OCI-M2 (cell line): Measurements from ENCODE around the gene APH1A.
"Not testable (repeated sequence)": the region's sequence is repeated elsewhere in the genome, so short reads cannot be mapped to it uniquely, and the experiment has no call there.

Source experiments
- DNase-seq: peaks from one replicate; lab custom pipeline; 2025; ENCODE audit not compliant: unreplicated experiment; lab: John Stamatoyannopoulos, UW

The APH1A gene

DNA sequence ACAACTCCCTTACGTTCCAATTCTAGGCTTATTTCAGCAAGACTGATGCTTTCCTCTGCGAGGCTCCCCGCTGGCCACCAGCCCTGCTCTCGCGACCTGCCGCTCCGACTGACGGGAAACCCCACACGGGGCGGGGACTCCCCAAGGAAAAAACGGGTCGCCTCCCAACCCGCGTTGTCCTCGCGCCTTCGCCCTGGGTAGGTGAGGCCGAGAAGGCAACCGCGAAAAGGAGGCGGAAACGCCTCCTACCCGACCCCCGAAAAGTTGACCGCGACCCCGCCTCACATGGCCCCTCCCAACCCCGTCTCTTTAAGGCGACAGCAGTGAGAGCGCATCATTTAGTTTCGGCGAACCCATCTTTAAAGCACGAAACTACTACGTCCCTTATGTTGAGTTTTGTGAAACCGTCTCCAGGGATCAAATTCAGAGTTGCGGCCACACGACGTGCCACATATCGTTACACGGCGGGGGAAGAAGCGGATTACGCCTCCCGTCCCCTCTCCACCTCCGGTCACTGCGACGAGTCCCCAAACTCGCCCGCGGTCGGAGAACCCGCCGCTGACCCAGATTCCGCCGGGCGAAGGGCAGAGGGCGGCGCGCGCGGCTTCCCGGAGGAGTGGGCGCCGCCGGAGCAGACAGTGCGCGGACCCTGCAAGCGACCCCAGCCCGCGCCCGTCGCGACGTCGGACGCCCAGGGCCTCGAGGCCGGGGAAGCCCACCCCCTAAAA, 34.1 kb downstream of the APH1A start:
- DNase-seq: no peak

DNA sequence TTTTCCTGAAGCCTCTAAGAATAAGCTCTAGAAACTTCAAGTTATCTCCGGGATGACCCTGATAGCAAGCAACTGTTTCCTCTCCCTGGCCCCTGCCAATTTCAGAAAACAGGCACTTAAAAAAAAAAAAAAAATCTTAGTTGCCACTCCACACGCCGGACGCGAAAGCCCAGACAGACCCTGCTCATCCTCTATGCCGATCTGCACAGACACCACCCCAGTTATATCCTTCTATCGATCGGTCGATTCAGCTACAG, 34.6 kb downstream of the APH1A start:
- DNase-seq: no peak

DNA sequence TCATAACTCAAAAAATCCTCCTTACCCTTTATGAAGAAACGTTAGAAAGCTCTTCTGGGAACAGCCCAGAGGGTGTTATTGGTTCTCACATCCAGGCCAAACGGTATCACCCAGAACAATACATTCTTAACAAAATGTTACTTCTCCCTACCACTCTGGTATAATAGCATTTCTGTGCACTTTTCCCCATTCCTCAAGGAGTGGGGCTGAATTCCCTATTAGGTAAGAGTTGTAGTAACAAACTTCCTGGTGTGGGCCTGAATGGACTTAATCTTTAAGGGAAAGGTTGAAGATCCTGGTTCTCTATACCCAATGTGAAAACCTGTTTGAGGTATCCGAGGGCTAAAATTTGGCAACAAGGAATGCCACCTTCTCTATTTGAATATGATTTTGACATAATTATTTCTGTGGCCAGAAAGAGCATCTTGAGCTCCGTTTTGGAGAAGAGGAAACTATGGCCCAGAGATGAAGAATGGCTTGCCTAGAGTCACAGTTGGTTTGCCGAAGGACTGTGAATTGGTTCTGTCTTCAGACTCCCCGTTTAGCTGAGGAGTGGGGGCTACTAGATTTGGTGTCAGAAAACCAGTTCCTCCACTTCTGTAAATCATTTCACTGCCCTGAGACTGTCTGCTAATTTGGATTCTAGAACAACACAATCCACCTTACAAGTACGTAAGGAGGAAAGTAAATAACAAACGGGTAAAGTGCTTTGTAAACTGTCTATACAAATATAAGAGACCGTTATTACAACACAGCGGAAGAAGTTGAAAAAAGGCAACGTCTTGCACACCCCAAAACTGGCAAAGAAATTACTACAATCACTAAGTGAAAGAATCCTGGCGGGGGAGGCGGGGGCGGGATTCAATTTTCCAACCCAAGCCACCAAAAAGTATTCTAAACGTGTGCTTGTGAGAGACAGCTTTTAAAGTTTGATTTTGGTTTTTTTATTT, 35.2 kb downstream of the APH1A start:
- no peak for DNase-seq

DNA sequence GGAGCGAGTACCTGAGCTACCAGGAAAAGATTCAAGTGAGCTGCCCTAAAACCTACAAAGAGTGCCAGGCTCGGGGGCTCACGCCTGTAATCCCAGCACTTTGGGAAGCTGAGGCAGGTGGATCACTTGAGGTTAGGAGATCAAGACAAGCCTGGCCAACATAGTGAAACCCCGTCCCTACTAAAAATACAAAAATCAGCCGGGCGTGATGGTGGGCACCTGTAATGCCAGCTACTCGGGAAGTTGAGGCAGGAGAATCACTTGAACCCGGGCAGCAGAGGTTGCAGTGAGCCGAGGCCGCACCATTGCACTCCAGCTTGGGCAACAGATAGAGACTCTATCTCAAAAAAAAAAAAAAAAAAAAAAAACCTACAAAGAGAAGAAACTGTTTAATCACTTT, 35.9 kb downstream of the APH1A start:
- not testable (repeated sequence) for DNase-seq

DNA sequence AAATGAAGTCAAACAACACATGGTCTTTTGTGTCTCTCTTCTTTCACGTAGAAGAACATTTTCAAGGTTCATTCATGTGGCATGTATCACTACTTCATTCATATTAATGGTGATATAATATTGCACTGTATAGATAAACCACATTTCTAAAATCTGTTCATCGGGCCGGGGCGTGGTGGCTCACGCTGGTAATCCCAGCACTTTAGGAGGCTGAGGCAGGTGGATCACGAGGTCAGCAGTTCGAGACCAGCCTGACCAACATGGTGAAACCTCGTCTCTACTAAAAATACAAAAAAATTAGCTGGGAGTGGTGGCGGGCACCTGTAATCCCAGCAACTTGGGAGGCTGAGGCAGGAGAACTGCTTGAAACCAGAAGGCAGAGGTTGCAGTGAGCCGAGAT, 40.6 kb downstream of the APH1A start:
- DNase-seq: not testable (repeated sequence)

DNA sequence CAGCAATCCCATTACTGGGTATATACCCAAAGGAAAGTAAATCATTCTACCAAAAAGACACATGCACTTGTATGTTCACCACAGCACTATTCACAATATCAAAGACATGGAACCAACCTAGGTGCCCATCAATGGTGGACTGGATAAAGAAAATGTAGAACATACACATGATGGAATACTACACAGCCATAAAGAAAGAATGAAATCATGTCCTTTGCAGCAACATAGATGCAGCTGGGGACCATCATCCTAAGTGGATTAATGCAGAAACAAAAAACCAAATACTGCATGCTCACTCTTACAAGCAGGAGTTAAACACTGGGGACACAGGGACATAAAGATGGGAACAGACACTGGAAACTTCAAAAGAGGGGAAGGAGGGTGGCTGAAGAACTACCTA, 41.6 kb downstream of the APH1A start:
- no peak for DNase-seq

DNA sequence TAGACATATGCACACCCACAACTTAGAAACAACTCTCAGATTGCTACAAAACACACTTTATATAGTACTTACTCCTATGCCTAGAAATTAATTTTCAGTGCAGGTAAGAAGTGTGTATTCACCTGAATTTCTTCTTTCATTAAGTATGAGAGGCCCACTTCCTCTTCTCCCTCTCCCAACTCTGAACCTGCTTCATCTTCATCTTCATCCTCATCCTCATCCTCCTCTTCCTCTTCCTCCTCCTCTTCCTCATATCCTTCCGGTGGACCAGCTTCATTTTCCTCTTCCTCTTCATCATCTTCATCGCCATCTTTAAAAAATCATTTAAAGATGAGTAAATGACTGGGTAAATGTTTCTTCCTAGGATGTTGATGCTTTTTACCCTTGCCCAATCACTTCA, 42.3 kb downstream of the APH1A start:
- no peak for DNase-seq

DNA sequence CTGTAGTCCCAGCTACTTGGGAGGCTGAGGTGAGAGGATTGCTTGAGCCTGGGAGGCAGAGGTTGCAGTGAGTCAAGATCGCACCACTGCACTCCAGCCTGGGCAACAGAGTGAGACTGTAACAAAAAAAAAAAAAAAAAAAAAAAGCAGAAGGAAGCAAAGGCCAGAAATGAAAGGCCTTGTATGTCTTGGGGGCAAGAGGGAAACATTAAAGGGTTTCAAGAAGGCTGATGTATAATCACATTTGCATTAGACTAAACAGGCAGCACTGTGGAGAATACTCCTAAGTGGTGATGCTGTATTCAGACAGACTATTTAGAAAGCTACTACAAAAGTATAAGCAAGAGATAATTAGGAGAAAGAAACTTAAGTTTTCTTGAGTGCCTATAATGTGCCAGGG, 43.3 kb downstream of the APH1A start:
- no peak for DNase-seq

DNA sequence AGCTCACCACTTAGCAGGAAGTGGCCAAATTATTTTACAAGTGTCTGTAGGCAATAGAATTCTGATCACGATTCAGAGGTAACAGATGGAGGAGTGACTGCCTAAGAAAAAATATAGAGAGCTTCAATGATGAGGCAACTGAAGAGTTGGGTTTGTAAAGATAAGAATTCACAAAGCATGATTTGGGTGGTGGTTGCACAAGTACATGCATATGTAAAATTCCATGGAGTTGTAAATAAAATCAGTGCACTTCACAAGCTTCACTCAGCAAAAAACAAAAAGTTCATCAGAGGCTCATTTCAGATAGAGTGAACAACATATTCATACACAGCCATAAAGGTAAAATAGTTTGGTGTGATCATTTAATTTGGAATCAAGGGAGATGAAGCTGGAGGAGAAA, 43.8 kb downstream of the APH1A start:
- no peak for DNase-seq

DNA sequence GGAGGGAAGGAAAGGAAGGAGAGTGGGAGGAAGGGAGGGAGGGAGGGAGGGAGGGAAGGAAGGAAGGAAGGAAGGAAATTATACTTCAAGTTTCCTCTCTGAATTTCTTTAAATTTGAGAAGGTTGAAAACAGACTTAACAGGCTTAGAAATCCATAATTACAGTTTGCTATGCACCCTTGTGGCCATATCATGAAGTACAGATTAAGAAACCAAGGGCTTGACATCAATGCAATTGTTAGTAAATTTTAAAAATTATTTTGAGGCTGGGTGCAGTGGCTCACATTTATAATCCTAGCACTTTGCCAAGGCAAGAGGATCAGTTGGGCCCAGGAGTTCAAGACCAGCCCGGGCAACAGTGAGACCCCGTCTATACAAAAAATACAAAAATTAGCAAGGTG, 47.3 kb downstream of the APH1A start:
- DNase-seq: no peak

DNA sequence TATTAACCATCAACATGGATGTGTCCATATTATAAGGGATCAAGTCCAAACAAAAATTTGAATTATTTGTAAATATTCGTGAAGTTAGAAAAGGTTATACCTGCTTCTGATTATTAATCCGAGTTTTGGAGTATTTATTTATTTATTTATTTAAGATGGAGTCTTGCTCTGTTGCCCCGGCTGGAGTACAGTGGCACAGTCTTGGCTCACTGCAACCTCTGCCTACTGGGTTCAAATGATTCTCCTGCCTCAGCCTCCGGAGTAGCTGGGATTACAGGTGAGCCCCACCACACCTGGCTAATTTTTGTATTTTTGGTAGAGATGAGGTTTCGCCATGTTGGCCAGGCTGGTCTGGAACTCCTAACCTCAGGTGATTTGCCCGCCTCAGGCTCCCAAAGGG, 53.0 kb downstream of the APH1A start:
- not testable (repeated sequence) for DNase-seq
